HG02642 (cell line): ENCODE data around the gene AGGF1.
"Not testable (repeated sequence)": the region's sequence is repeated elsewhere in the genome, so short reads cannot be mapped to it uniquely, and the experiment has no call there.

ENCODE experiments used
- ATAC-seq: cut with Tn5 transposase; IDR thresholded peaks from one replicate; pipeline ENCODE4 v1.9.1; 2021; ENCODE audit warnings: mild to moderate bottlenecking; ENCODE audit not compliant: unreplicated experiment, poor library complexity

The AGGF1 gene

DNA sequence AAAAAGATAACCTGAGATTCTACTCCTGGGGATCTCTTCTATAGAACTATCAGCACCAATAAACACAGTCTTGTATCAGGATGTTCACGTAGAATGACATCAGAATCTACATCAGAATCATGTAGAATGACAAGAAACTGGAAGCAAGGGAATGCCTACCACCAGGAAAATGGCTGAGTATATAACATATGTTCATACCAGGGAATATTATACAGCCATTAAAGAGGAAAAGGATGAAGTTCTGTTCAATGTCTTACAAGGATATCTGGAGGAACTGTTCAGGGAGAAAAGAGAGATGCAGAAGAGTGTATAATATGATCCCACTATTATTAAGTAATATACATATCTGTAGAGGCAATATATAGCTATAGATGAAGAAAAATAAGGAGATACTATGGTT lies 52.1 kb downstream of the AGGF1 start:
- ATAC-seq = no peak

DNA sequence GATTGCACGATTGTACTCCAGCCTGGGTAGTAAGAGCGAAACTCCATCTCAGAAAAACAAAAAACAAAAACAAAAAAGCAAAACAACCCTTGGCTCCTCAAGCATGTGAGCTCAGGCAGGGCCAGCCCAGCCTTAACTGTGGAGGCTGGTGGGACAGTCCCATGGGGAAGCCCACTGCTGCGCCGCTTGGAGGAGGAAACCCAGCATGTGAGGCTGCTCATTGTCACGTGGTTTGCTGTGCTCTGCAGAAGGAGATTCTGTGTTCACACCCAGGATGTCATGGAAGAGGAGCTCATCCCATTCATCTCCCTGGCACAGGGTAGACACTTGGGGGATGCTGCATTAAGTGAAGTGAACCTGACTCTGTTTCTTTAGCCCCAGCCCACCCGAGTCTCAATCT lies 52.9 kb downstream of the AGGF1 start:
- ATAC-seq = no peak

DNA sequence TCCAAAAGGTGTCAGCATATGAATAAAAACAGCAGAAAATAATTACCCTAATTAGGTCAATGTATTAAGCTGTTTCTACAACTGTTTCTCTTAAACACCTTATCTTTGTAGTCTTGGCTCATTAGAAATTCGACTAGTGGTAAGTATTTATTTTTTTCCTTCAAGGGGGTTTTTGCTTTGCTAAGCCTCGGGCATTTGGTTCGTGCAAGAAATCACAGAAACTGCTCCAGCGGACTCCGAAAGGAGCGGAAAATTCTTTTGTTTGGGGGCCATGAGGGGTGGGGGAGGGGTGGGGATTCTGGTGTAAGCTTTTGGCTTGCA lies 56.1 kb downstream of the AGGF1 start:
- no peak for ATAC-seq

DNA sequence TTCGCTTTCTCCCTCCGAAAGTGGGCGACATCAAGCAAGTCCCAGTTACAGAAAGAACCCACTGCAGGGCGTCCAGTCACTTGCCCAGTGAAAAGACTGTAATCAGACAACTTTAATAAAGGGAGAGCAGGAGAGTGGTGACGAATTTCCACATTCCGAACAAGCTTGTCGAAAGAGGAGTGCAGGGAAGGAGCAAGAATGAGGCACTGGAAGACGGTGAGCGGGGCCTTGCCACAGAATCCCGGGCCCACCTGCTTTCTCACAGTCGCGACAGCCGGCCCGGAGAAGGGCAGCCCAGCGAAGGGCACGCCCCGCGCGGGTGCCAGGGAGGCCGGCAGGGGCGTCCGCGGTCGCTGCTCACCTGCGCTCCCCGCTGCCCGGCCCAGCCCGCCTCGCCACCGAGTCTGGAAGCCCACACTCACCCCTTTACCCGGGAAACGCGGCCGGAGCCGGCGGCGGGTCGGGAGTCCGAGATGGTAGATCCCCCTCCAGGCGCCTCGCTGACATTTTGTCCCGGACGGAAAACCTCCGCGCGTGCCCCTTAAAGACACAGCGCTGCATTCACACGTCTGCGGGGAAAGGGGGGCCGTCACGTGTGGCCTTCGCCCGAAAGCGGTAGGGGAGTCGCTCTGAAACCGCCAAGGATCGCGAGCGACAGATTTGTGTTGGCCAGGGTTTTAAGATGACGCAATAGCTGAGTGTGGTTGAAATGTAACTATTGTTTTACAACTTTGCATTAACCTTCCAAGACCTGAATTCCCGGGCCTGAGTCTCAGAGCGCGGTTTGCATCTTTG lies 56.7 kb downstream of the AGGF1 start, which contains the start of gene ZBED3:
TSS of gene ZBED3 (minus strand) at position 597 of the 795 bp plus-strand sequence. CDS start 9,407 bp downstream, outside the sequence.
- ATAC-seq = peak; percentile 79

DNA sequence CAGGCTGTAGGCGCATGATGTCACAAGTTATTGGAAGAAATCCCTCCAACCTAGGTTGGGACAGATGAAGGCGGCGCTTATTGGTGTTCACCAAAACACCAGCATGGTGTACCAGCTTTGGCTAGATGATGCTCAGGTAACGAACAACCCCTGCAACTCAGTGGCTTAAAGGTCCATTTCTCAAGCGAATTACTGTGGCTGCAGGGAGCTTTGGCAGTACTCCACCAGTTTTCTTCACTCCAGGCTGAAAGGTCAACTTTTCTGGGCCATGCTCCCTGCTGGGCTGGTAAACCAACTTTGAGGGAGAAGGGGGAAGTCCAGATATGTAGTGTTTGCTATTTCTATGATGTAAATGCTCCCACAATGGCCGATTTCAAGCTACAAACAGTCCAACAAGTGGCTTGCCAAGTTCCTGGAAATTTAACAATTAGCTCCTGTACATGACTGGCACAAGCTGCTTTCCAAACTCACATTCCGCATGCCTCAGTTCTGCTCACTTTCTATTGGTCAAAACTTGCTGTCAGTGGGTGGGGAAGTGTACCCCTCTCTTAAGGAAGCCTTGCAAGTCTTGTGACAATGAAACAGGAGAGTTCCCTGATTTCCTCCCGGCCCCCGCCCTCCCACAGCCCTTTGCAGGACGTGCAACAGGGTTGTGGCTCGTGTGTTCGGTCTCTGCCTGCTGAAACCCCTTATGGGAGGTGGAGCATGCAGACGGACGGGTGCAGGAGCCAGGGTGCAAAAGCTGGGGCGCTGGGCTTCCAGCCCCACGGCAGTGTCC lies 57.5 kb downstream of the AGGF1 start:
- no peak for ATAC-seq

DNA sequence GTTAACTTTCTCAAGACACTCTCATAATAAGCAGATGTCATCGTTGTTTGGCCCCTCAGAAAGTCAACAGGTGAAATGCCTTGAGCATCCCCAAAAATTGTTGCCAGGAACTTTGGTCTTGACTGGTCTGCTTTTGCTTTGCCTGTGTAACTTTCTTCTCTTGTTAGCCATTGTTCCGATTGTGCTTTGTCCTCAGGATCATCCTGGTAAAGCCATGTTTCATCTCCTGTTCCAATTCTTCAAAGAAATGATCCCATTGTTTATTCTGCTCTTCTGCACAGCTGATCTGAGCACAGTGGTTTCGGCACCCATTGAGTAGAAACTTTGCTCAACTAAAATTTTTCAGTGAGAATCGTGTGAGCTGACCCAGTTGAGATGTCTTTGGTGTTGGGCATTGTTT lies 65.0 kb downstream of the AGGF1 start:
- ATAC-seq = no peak

DNA sequence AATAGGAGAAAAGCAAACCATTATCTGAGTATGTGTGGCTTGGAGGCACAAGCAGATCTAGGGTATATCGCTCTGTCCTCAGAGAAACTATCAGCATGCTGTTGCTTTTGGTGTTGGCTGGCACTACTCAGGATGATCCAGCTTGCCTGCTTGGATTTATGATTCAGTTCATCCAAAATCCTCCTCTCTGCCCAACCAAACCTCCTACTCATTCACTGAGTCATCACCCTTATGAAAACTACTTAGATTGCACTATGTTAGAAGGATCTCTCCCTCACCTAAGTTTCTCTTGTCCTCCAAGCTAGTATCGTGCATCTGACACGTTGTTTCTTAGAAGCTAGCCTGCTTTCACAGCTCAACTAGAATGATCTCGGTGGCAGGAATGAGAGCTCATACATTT lies 71.1 kb downstream of the AGGF1 start:
- no peak for ATAC-seq

DNA sequence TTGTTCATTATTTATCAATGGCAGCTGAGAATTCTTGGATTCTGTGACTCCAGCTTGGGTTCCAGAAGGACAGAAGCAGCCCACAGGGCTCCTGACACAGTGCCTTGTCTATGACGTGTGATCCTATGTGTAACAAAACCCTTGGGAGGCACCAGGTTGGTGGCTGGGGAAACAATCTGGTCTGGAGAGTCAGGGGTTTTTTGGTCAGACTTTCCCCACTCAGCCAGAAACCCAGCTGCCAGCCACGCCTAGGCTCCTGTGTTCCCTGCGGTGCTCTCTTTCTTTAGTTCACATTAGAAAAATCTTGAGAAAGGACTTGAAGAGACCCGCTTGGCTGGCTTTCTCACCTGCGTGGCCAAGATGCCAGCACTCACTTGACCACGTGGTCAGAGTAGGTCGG lies 72.3 kb downstream of the AGGF1 start:
- ATAC-seq = no peak

DNA sequence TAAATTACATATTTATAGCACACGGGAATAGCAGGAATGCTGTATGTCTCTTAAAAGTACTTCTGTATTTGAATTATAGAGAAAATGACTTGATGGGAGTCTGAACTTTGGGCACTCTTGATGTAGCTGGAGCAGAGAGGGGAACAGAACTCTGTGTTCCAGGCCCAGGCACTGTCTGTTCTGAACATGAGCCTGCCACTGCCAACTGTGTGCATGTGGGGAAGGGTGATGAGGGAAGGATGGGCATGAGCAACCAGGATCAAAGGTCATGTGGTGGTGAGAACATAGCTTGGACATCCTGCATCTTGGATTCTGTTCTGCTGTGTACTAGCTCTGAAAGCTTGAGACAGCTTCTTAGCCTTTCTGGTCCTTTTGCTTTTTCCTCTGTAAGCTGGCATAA lies 73.3 kb downstream of the AGGF1 start:
- ATAC-seq = no peak

DNA sequence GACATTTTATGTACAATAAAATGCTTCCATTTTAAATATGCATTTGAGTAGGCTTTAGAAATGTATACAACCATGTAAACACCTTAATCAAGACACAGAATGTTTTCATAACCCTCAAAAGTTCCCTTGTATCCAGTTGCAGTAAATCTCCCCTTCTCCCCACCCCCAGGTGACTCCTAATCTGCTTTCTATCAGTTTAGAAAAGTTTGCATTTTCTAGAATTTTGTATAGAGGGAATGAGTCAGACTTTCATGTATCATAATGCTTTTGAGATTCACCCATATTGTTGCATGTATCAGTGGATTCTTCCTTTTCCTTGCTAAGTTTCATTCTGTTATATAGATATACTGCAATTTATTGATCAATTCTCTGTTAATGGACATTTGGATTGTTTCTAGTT lies 74.6 kb downstream of the AGGF1 start:
- no peak for ATAC-seq

DNA sequence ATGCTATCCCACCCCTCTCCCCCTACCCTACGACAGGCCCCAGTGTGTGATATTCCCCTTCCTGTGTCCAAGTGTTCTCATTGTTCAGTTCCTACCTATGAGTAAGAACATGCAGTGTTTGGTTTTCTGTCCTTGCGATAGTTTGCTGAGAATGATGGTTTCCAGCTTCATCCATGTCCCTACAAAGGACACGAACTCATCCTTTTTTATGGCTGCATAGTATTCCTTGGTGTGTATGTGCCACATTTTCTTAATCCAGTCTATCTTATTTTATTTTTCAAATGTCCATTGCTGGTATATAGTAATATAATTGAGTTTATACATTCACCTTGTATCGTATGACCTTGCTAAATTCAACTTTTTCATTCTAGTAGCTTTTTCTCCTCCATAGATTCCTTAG lies 76.8 kb downstream of the AGGF1 start:
- not testable (repeated sequence) for ATAC-seq
